NCI-H2107 treated with DMSO at 0.1 percent for 48 hours (cell line): ENCODE results near the gene RPL10A.

Source experiments
- DNase-seq: peaks from one replicate; lab custom pipeline; 2025; ENCODE audit not compliant: unreplicated experiment; lab: John Stamatoyannopoulos, UW

The RPL10A gene

GRCh38 chr6:35491558-35492257, 23.5 kb downstream of the RPL10A start:
- DNase-seq, result no peak

GRCh38 chr6:35492258-35492973, 24.2 kb downstream of the RPL10A start:
- no peak for DNase-seq

- no peak for DNase-seq
These were observed 24.7 kb downstream of the RPL10A start for GRCh38 chr6:35492974-35493284.

- DNase-seq, result no peak
These were observed 25.2 kb downstream of the RPL10A start for GRCh38 chr6:35493307-35493983.

- DNase-seq, result no peak
These were observed 26.0 kb downstream of the RPL10A start for GRCh38 chr6:35494161-35494563.

- DNase-seq, result no peak
These were observed 27.2 kb downstream of the RPL10A start for GRCh38 chr6:35495258-35496035.

- no peak for DNase-seq
These were observed 28.0 kb downstream of the RPL10A start for GRCh38 chr6:35496036-35496840.

GRCh38 chr6:35496841-35497570, 28.8 kb downstream of the RPL10A start, which contains the start of gene TEAD3:
Gene TEAD3 (minus strand): TSS chr6:35497079.
- DNase-seq, result no peak

GRCh38 chr6:35497571-35498421, 29.6 kb downstream of the RPL10A start:
- no peak for DNase-seq

- no peak for DNase-seq
These were observed 30.3 kb downstream of the RPL10A start for GRCh38 chr6:35498422-35499067.

- no peak for DNase-seq
These were observed 31.2 kb downstream of the RPL10A start for GRCh38 chr6:35499372-35499771.

GRCh38 chr6:35500782-35501181, 32.6 kb downstream of the RPL10A start:
- no peak for DNase-seq

- DNase-seq, result no peak
These were observed 33.6 kb downstream of the RPL10A start for GRCh38 chr6:35501784-35502183.

- peak; percentile 4 for DNase-seq
These were observed 35.3 kb downstream of the RPL10A start for GRCh38 chr6:35503534-35503933.

GRCh38 chr6:35505999-35506412, 37.8 kb downstream of the RPL10A start:
- DNase-seq, result no peak

GRCh38 chr6:35506536-35506935, 38.3 kb downstream of the RPL10A start:
- no peak for DNase-seq

GRCh38 chr6:35507221-35507620, 39.0 kb downstream of the RPL10A start:
- no peak for DNase-seq

- peak; percentile 5 for DNase-seq
These were observed 39.8 kb downstream of the RPL10A start for GRCh38 chr6:35508027-35508426.
